ENCODE results near the gene DKK2.
"Not testable (repeated sequence)": the region's sequence is repeated elsewhere in the genome, so short reads cannot be mapped to it uniquely, and the experiment has no call there.

DKK2 gene

DNA sequence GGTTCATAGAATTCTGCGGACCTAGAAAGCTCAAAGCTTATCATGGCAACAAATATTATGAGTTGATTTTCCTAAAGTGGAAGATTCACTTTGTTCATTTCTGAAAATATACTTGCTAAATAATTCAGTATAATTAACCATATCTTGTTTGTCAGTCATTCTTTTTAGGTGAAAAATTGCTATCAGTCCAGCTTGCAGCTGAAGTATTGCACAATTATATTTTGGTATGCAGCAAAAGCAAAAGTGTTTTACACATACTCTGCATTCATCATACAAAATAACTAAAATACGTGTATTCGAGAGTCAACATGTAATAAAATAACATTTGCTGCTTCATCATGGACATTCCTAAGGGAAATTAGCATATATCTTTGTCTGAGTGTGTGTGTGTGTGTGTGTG is 24.8 kb downstream of the DKK2 start:
- no peak for DNase-seq

DNA sequence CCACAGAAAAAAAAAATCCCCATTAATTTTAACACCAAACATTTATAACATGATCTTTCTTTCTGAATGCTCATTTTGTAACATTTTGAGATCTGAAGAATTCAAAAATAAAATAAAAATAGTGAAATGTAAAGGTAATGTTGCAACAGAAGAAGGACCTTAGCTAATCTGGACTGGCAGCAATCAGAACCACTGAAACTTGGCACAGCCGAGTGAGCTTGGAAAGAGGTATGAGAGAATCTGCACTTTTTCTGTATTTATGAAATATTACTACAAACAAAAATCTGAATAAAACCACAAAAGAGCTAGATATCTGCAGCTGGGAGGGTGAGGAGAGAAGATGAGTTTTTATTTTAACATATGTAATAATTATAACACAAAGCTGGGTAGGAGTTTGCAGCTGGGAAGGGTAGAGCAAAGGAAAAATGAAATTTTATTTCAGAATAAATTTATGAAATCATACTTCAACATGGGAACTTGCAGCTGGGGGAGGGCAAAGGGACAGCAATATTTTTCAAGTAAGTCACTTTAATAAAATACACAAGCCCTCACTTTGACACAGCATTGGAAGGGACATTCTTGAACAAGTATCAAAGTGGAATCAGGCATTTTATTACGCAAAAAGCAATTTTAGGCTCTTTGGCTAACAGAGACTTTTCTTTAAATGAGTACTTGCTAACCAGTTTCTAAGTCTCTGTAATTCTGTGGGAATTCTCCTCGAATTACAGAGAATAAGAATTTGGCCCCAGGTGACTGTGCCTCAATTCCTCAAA is 26.7 kb downstream of the DKK2 start:
- DNase-seq = no peak

DNA sequence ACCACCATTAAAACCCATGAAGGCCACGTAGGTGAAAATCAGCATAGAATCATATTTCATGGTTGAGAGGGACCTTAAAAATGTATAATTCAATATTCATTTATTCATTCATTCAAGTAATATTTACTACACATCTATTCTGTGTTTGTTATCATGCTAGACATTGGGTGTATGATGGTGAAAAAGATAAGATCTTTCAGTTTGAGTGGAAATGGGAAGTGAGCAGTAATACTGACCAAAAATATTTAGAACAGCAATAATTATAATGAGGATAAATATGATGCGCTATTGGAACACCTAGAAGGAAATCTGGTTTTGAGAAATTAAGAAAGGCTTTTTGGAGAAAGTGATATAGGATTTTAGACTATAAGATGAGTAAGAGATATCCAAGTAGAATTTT is 28.0 kb downstream of the DKK2 start:
- DNase-seq = no peak

DNA sequence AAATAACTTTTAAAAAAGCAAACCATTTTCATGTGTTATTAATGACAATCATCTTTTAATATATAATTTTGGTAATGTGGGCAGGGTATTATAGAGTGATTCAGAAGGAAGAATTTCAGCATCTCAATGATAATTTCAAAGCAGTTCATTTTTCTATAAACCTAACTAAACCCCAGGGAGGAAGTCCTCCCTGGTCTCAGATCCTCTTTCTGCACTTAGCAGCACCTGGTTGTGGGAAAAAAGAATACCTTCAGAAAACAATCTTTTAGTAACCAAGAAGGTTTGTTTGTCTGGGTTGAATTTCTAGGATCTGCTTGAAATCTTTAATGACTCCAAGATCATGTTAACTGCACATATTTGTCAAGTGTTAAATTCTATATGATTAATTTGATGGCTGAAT is 29.9 kb downstream of the DKK2 start:
- no peak for DNase-seq

DNA sequence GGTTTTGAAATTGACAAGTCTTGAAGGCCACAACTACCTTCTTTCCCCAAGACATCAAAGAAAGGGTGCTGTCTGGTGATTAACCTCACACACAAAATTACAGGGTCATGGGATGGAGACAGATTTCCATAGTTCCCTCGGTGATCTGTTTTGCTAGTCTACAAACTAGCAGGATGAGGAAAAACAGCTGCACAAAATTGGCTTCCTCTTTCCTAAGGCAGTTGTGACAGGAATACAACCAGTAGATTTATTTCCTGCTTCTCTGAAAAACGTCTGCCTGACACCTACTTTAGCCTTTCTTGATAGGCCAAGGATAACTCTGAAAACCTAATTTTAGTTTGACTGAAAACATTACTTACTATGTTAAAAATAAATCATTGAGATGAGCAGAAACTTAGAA is 39.6 kb downstream of the DKK2 start:
- no peak for DNase-seq

DNA sequence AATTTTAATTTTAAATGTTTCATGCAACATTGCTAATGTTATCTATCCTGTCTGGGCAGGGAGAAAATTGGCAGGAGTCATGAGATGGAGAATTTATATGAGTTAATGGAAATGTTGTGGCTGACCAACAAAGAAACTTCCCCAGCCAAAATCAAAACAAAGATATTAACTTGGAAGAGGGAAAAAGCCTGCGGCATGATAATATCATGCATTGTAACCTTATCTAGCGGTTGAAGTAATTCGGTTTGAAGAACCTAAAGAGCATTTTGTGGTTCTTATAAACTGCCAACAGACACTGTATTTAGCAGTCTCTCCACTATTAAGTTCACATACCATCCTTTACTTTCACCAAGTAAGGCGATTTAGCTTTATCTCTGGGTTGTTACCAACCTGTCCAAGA is 42.3 kb downstream of the DKK2 start:
- no peak for DNase-seq

DNA sequence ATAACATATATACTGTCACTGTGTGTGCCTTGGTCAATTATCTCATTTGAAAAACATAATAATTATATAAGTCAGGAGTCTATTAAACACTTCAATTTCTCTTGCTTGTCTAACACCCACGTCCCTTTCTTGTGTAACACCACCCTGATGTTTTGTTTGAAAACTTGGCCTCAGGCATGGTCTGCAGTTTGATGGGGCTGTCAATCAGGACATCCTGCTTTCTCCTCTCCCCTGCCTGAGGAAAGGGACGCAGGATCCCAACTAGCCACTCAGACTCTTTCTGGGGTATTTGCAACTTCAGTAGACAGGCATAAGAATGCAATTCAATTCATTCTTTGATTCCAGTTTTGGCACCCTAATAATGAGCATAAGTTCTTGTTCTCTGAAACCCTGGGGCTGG is 48.8 kb downstream of the DKK2 start:
- no peak for DNase-seq

DNA sequence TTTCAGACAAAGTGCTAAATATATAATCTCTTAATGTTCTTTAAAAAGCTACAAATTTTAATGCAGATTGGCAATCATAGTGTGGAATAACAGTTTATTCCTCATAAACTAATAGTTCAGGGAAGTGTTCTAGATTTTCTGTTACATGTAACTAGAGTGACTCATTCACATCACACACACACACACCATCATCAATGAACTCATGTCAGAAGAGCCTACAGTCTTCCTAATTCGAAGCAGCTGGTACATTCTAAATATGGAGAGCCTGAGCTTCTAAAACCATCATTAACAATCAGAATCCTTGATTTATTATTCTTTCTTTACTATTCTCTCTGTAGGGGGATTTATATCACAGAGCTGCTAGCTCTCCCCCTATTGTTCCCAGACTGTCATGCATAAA is 49.6 kb downstream of the DKK2 start:
- no peak for DNase-seq

DNA sequence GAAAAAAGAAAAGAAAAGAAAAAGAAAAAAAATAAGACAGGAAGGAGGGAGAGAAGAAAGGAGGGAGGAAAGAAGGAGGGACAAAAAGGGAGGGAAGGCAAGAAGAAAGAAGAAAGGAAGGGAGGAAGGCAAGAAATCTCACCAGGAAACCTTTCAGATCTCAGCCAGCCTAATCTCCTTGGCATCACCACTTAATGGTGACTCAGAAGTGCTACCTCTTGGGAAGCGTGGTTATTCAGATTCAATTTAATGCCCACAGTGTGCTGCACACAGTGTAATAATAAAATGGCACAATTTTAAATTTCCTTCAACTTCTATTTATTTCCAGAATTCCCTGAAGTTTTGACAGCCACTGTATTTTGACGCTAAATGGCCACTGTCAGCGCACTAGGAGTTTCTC is 50.3 kb downstream of the DKK2 start:
- no peak for DNase-seq

DNA sequence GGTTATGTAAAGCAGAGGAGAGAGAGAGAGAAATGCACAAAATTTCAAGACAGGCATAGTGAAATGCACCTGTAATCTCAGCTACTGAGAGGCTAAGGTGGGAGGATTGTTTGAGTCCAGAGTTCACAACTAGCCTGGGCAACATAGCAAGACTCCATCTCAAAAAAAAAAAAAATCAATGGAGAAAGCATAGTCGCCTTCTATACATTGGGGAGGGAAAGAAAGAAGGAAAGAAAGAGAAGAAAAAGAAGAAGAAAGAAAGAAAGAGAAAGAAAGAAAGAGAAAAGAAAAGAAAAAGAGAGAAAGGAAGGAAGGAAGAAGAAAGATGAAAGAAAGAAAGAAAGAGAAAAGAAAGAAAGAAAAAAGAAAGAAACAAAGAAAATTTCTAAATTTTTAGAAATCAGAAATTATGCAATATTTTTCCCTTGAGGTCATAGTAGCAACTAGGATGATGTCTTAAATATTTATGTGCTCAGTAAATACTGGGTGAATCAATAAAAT is 53.4 kb downstream of the DKK2 start:
- DNase-seq = no peak

DNA sequence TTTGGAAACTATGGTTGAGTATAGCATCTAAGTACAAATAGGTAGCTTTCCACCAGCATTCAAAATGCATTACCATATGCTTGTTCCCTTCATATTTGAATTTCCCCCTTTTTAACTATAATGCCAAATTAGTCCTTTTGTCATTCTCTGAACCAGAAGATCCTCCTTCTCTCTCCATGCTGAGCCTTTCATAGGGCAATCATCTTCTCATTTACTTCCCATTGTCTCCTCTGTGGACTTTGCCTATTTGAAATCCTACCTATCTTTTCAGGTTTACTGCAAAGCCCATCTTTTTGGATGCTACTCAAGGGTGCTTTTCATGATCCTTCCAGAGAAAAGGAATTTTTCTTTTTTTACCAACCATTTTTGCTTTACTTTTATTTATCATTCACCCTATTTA is 54.7 kb downstream of the DKK2 start:
- DNase-seq = no peak

DNA sequence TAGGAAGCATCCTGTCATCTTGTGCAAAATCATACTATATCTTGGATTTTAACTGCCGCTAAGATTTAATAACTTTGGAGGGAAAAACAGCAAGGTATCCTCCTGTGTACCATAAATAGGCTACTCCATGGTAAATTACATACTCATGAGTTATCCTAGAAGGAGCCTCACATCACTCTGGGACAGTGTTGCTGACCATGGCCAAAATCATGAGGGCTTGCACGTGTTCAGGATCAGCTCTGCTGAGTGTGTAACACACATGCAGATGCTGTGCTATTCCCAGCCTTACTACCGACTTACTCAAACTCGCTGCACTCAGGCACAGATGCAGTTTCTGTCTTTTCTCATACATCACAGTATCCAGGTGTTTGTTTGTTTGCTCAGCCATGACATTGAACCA is 56.6 kb downstream of the DKK2 start:
- no peak for DNase-seq

DNA sequence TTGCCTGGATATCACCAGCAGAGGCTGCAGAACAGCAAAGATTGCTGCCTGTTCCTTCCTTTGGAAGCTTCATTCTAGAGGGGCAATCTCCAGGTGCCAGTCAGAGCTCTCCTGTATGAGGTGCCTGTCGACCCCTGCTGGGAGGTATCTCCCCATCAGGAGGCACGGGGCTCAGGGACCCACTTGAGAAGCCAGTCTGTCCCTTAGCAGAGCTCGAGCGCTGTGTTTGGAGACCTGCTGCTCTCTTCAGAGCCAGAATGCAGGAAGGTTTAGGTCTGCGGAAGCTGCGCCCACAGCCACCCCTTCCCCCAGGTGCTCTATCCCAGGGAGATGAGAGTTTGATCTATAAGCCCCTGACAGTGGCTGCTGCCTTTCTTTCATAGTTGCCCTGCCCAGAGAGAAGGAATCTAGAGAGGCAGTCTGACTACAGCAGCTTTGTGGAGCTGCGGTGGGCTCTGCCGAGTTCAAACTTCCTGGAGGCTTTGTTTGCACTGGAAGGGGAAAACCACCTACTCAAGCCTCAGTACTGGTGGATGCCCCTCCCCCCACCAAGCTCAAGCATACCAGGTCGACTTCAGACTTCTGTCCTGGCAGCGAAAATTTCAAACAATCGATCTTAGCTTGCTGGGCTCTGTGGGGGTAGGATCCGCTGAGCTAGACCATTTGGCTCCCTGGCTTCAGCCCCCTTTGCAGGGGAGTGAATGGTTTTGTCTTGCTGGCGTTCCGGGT is 57.9 kb downstream of the DKK2 start:
- DNase-seq = no peak

DNA sequence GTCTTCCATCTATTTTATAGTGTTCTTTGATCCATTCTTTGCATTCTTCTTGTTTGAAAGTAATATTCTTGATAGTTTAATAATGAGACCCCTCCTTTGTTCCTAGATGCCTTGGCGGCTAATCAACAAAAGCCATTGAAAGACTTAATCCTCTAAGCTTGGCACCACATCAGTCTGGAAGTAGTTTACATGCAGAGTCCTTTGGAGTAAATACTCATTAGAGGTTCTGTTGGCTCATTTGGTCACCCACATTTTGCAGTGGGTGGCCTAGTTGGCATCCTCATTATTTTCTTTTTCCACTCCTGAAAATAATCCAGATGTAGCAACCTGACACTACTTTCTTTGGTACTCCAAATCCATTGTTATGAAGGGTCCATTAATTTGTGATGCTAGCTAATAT is 64.5 kb downstream of the DKK2 start:
- no peak for DNase-seq

DNA sequence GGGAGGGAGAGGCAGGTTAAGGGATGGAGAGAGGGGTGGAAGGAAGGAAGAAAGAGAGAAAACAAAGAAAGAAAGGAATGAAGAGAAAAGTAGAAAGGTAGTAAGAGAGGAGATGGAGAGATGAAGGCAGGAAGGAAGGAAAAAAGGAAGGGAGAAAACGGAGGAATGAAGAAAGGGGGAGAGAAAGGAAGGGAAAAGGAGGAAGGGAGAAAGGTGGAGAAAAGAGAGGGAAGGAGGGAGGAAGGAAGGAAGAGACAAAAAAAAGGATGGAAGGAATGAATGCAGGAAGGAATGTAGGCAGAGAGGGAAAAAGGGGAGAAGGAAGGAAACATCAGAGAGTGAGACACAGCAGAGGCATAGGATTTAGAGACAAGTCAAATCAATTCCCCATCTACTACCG is 68.2 kb downstream of the DKK2 start:
- no peak for DNase-seq

DNA sequence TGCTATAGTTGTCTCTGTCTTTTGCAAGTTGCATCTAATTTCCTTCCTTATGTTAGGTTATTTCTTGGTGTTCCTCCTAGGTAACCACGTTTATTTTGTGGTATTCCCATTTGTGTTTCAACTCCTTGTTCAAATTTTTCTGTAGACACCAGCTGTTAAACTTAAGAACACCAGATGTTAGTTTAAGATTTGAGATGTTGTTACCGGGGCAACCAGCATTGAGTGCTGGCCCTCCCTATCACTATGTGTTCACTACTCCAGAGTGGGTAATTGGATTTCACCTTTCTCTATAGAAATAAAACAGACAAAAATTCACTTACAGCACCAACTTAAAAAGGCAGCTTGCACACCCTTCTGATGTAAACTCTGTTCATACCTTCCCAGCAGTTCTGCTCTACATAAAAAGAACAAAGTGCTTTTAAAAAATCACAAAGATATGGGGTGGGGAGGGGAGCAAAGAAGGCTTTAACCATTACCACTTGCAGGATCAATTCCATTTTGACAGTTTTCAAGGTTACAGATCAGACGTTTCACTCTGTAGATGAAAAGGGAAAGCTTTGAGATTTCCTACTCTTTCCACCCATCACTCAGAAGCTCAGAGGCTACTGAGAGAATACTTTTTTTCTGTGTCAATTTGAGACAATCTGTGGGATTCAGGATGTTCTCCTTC is 82.9 kb downstream of the DKK2 start:
- no peak for DNase-seq

DNA sequence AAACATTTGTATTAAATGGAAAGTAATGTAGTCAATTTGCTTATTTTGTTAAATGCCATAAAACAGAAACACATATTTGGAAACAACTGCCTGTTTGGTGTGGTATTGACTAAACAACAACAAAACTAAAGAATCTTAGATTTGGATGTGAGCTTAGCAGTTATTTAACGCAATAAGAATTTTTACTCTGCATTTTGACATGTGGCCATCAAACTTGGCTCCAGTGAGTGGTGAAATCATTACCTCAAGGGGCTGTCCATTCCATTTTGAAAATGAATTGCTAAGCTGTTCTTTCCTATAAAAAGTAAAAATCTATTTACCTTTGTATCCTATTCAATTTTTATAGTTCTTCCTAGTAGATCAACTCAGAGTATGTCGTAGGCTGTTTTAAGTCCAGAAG is 84.2 kb downstream of the DKK2 start:
- no peak for DNase-seq

DNA sequence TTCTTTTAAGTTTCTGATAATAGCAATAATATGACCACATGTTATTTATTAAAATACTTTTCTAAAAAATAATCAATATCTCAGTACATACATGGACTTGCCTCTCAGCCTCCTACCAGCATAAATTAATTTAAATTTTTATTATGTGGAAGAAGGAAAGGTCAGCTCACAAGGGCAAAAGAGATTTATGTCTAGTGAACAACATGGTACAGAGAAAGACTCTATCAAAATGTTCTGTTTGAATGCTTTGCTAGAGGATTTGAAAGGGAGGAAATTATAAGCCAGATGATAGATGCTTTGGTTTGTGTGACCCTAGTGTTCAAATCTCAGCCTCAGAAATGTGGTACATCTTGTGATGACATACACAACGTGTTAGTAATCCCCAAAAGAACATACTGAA is 94.3 kb downstream of the DKK2 start:
- no peak for DNase-seq

DNA sequence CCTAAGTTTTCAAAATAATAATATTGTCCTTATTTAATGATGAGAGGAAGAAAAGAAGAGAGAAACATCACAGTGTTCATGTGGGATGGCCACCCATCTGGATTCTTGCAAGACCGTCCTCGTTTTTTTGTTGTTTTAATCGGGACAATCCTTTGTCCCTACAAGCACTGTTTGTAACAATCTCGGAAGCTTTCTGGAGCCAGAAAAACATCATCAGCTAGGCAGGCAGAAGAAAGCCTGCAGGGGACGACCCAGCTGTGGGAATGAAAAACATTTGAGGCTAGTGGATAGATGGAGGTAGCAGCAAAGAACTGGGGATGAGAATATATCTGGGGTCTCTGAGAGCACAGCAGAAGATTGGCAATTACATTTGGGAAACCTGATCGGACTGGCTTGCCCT is 105.6 kb downstream of the DKK2 start:
- no peak for DNase-seq

DNA sequence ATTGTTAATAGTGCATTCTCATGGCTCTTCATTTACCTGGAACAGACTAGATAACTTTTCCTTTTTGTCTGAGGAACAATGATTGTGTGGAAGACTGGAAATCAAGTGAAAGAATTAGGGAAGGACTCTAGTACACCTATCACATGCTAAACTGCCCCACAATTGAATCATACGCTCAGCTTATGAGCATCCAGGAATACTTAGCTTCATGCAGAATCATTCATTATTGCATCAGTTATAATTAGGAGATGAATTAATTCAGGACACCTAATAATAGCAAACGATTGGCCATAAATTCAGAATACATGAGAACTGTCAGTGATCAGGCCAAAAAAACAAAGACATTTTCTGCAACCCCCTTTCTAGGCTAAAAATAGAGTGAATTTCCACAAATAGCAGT is 106.9 kb downstream of the DKK2 start:
- DNase-seq = no peak

DNA sequence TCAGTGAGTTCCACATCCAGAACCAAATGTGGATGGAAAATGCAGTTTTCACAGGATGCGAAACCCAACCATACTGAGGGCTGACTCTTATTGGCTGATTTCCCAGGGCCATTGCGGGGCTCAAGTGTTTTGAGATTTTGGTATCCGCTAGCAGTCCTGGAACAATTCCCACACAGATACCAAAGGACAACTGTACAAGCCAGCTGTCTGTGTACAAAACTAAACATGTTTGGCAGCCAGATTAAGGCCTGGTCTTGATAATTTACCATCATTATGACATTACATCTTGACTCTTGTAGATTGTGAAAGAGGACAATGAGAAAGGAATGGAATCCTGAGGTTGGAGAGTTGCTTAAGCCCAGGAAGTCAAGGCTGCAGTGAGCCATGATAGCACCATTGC is 121.9 kb downstream of the DKK2 start:
- no peak for DNase-seq

DNA sequence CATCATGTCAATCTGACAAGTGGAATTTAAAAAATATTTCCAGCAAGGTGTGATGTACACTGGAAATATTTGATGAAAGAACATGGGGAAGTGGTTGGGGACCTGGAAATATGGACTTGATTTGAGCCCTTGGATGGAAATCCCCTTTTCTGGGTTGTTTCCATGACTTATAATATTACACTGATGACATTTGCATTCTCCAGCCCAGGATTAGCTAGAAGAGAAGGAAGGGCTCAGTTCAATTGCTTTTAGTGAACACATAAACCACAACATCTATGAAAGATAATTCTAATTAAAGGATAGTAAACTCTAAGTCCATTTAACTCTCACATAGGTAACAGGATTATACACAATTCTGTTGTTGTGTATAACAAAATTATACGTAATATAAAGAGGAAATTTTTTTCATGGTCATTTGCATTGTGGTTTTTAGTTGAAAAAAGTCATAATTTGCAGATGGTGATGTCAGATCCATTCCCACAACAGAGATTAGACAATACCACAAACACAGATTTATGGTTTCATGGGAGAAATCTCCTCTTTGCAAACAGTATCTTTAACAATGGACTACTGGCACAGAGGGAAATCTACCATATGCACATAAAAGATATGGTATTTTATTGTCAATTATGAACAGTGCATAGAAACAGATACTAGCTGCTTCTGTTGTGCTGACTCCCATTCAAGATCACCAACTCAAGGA is 126.5 kb downstream of the DKK2 start:
- no peak for DNase-seq

DNA sequence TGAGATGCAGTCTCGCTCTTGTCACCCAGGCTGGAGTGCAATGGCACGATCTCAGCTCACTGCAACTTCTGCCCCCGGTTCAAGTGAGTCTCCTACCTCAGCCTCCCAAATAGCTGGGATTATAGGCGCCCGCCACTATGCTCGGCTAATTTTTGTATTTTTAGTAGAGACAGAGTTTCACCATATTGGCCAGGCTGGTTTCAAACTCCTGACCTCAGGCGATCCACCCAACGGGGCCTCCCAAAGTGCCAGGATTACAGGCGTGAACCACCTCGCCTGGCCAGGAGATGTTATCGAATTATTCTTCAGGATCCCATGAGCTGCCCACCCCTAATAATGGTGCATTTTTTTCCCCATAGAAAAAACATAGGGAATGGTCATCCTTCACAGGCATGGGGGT is 128.1 kb downstream of the DKK2 start:
- DNase-seq = not testable (repeated sequence)
